Gastrocnemius medialis (tissue), 4 donors: ENCODE data around the gene MT1A.

Experiments used
- CTCF ChIP-seq, 5 experiments: fragments of 450-650 bp in 3 of 5; fragments of 200-600 bp in 2 of 5; sonication (generic) in 2 of 5; IDR thresholded peaks in 4 of 5; conservative IDR thresholded peaks in 1 of 5; 1 replicate in 4 of 5; 2 replicates in 1 of 5; pipeline ENCODE4 v1.5.1; 2016 to 2019; ENCODE audit warnings: antibody characterized with exemption in 5 of 5, mild to moderate bottlenecking in 3 of 5, moderate library complexity in 3 of 5
- POLR2A ChIP-seq, 2 donors: fragments of 450-650 bp; IDR thresholded peaks; one replicate each; pipeline ENCODE4 v1.6.1; 2017; ENCODE audit warnings: antibody characterized with exemption in 2 of 2, mild to moderate bottlenecking in 2 of 2, moderate library complexity in 2 of 2

DNA sequence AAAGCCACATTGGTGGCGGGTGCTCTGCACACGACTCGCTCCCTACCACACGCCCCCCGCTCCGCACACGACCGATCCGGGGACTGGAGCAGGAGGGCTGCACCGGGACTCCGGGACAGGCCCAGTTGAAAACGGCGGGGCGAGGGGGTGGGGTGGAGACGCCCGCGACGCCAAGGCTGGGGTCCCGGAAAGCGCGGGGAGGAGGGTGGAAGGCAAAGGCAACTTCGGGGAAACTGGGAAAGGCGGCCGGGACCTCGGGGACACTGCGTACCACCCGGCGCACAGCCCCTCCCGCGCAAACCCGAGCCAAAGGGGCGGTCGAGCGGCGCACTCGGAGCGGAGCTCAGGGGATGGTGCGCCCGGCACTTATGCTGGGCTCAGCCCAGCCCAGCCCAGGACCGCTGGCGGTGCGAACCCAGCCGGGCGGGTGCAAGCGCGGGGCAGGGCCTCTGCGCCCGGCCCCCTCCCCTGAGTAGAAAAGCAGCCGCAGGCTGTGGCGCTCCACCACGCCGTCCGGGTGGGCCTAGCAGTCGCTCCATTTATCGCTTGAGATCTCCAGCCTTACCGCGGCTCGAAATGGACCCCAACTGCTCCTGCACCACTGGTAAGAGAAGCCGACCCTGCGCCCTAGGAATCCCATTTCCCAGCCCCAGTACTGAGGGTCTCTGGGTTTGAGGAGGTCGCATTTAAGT lies 6.2 kb upstream of the MT1A start, which contains the start of gene MT1M:
- TF ChIP-seq CTCF (IDR thresholded peaks at IDR 0.05 in 4 of 5, conservative IDR thresholded peaks at IDR 0.05 in 1 of 5) = no peak
- peak; percentile 52 to 65 for TF ChIP-seq POLR2A (IDR thresholded peaks at IDR 0.05)
